HG03520 (cell line): ENCODE measurements around the gene BICD2.
A peak's percentile ranks its signal among the peaks of the same experiment; 100 is the strongest.

Experiments
- ATAC-seq: cut with Tn5 transposase; IDR thresholded peaks from one replicate; pipeline ENCODE4 v1.9.1; 2021; ENCODE audit warnings: mild to moderate bottlenecking, moderate library complexity; ENCODE audit not compliant: unreplicated experiment

BICD2 gene

DNA sequence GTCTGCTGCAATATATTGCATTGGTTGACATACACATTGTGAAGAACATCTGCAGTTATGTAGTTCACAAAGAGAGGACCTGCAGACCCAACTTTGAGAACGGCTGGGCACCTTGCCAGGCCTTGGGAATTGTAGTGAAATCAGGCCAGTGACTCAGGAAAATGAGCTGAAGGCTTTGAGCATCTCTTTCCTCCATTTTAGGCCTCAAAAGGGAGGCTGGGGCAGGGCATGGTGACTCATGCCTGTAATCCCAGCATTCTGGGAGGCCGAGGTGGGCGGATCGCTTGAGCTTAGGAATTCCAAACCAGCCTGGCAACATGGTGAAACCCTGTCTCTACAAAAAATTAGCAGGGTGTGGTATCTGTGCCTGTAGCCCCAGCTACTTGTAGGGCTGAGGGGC lies 93.3 kb downstream of the BICD2 start:
- ATAC-seq: no peak

DNA sequence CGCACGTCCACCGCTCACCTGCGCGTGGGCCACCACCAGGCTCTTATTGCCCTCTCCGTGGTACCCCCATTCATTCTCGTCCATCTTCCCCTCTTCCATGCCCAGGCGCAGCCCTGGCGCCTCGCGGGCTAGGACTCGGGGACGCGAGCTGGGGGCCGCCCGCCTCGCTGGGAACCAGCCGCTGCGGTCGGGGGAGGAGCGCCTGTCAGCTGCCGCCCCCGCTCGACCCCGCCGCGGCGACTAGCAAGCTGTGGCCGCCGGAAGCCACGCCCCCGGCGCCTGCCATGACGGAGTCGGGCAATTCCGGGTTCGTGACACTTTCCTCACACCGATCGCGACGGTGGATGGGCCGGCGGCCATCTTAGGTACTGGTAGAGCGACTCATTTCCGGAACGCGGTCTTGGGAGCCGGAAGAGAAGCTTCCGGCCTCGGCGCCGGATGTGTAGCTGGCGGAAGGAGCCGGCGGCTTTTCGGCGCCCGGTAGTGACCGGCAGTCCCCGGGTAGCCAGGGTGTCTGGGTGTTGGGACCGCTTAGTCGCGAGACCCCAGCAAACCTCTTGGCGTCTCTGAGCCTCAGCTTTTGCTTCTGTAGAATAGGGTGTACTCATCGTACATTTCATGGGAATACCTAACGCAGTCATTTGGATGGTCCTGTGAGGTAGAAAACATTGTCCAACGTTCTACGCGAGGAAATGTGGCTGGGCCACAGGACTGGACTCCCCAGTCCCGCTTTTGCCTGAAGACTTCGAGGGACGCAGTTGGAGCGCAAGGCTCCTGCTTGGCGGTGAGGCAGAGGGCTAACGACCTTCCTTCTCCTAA lies 94.5 kb downstream of the BICD2 start, which contains the start of gene IPPK:
Gene IPPK, minus strand, starts transcription at position 242 of the 819 bp plus-strand sequence. Its CDS starts 143 bp downstream, at position 99.
- peak; percentile 83 for ATAC-seq

DNA sequence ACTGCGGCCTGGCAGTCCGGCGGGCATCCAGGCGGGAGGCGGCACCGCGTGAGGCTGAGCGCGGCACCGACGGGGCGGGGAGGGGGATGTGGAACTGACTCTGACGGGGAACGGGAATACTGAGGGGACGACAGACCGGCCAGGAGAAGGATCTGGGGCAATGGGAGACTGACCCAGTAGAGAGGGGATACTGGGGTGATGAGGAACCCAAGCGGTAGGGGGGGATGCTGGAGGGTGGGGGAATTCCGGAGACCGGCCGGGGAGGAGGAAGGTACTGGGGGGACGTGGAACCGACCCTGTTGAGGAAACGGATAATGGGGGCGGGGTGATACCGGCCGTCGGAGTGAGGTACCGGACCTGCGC lies 95.1 kb downstream of the BICD2 start:
- no peak for ATAC-seq

DNA sequence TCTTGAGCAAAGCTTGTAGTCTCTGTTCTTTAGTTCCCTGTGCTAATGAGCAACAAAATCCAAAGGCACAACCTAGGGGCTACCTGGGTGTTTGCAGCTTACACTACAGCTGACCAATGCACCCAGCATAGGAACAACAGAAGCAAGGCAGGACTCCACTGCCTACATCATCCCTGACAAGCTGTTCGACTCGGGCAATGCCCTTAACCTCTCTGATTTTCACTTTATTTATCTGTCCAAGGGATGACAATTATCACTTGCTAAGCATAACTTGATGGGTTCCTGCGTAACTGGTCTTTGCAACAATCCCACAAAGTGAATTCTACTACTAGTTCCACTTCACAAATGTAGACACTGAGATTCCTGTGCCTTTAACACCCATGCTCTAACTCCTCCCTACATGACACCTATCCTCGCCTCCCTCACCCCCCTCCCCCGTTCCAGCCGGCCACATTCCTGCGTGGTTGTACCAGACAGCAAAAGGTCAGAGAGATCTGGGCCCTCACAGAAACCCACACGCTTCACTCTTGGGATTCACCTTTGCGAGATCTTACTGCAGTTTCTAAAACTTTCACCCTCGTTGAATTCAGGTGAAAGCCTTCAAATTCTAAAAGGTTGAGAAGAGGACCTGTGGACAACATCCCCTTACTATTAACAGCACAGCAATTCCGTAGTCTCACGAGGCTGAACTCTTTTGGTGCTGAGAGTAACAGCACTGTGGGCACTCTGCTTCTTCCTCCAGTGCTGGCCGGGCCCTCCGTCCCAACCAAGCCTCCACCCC lies 95.7 kb downstream of the BICD2 start:
- ATAC-seq: peak; percentile 8

DNA sequence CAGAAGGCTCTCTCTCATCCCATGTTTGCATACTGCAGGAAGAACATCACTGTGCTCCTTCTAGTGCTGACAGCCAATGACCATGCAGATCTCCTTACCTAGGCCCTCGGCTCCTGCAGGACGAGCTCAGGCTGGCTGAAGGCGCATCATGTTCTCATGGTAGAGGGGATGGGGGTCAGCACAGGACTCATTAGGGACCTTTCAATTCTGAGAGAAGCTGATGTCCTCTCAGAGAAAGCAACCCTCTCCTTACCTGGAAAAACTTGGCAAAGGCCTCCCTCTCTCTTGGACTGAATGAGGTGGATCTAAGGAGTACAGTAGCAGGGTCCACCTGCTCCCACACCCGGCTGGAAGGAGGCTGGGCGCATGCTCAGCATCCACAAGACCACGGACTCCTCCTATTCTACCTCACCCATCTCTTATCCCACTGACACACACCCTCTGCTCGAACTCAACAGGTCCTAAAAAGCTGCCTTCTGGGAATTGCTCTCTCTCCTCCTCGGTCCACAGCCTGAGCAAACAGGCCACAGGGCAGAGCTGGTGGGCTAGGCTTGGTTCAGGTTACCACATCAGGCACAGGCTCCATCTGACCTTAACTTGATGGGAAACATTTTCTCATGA lies 97.6 kb downstream of the BICD2 start:
- ATAC-seq: no peak

DNA sequence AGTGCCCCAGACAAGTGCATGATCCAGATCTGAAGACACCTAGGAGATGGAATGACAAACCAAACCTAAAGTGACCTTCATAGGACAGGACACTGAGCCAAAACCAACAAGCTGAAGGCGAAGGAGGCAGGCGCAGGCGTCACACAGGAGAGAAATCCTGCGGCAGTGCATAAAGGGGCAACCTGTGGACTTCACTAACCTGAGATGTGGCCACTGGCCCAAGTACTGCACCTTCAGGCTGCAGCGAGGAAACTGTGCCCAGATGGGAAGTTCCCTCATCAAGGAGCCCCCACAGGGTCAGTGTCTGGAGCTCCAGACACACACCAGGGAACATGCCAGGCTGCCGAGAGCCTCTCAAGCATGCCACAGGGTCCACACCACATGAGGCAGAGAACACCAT lies 98.4 kb downstream of the BICD2 start:
- ATAC-seq: no peak

DNA sequence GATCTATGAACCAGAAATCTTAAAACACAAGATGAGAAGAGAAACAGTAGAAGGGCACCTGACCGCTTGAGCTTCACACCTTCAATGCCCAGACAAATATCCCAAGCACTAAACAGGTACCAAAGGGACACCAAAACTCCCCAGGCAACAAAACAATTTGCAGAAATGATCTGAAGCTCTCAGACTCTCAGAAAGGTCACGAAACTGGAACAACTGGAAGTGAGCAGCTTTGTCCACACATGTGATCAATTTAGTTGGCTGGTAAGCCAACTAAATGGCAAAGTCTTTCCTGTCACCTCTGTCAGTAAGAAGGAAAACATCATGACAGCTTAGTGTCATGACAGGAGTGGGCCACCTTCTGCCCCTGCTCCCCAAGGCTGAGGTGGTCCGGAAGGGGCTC lies 98.8 kb downstream of the BICD2 start:
- ATAC-seq: no peak

DNA sequence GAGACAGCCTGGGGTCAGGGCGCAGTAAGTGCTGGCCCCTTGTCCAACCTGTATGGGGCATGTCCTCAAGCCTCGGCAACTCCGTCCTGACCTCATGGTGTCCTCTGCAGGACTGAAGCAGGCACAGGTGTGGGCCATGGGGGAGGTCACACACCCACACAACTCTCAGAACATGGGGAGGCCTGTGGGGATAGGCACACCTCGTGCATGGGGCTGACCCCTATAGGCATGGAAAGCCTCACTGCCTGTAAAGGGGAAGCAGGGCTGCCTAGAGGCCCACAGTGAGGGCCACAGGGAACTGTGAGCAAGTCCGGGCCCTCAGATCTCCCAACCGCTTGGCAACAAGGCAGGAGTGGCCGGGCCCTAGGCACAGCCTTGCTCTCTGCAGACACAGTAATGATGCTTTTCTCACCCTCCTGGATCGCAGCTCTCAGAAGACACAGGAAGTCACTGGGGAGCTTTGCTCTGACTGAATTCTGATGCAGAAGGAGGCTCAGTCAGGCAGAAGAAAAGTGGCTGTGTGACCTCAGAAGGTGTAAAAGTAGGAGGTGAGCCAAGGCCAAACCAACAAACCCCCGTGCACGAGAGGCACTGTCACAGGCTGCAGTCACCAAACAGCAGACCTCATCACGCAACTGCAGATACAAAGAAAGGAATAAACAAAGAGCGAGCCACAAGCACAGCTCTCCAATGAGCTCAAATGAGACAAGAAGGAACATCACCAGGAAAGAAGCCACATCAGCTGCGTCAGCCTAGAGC lies 100.1 kb downstream of the BICD2 start:
- ATAC-seq: no peak

DNA sequence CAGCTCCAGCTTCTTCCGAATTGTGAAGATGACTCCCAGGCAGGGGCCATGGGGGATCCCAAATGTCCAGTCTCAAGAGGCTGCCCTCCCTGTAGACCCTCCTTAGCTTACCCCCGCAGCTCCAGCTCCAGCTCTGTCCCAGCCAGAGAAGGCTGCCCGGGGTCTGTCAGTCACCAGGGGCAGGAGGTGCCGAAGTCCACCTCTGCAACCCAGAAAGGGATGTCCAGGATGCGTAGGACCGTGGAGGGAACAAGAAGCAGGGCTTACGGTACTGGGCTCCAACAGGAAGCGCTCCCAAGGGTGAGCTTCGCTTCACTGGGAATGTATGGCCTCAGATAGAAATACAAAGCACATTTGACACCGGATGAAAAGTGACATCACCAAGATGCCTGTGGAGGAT lies 100.7 kb downstream of the BICD2 start:
- ATAC-seq: no peak

DNA sequence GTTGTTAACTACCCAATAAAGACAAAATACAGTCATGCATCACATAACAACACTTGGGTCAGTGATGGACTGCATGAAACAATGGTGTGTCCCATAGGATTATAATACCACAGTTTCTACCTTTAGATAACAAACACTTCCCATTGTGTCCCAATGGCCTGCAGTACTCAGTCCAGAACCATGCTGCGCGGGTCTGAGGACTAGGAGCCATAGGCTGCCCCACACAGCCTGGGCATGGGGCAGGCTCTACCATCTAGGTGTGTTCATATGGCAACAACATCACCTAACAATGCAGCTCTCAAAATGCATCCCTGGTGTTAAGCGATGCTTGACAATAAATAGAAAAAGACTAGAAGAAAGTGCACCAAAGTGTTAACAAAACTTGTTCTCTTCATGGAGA lies 101.5 kb downstream of the BICD2 start:
- no peak for ATAC-seq

DNA sequence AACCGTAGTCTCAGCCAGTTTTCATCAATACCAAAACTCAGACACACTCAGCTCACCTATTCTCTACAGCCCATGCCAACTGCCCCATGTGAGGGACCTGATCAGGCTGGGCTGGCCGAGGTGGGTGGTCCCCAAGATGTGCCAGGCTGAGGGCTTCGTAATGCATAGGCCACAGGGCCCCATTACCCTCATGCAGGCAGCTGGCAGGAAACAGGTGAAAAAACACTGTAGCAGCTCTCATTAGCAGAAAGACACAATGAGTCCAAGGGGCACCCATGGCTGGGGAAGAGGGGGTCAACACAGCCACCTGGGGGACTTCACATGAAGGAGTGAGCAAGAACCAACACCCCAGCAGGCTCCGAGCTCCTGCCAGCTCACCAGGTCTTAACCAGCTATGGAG lies 102.9 kb downstream of the BICD2 start:
- ATAC-seq: no peak
